Right forelimb (tissue), 1 donor: ENCODE measurements around the gene SEMA6D.

Source experiments
- DNase-seq: peaks from one replicate; pipeline ENCODE4 v3.0.0-alpha.2; 2018

The SEMA6D gene

DNA sequence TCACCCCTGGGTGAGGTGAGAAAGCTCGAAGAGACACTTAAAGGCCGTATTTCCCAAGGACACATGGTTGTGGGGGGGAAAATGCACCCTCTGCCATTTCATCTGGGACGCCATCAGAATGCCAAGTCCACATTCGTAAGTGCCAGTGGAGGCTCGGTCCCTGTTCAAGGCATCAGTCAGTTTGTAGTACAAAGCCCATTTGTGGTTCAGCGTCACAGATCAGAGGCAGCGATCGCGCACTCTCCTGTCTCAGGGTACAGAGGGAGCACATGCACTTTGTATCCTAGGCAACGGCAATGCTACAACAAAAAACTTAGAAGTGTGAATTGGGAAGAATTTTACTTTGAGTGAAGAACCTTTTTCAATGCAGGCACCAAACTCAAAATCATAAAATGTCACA lies 27.2 kb downstream of the SEMA6D start:
- no peak for DNase-seq

DNA sequence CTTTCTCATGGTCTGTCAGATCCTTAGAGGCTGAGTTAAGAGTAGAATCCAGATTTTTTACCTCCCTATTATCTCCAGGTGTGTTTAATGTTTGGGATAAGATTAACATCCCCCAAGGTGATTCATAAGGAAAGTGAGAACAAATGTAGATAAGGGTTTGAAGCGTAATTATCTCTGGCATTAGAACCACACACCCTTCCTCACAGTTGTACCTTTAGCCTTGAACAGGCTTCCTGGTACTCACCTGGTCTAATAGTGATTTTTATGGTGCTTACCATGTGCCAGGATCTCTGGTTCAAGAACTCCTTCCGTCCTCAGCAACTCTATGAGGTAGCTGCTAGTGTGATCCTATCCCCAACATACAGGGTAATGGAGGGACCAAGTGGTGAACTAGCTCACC lies 27.7 kb downstream of the SEMA6D start:
- DNase-seq: no peak

DNA sequence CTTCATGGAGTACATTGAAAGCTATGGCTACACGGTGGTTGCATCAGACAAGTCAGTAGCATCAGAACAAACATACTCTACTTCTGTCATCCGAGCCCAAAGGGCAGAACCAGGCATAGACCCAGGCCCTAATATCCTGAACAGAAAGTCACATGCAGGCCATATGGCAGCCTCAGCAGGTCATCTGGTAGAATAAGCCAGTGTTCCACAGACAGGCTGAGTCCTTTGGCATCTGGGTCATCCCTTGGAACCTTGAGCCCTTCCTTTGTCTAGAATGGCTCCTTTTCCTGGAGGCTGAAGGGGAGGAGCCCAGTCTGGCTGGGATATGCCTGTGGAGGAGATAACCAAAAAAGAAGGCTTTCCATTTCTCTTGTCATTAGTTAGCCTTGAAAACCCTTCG lies 29.2 kb downstream of the SEMA6D start:
- no peak for DNase-seq

DNA sequence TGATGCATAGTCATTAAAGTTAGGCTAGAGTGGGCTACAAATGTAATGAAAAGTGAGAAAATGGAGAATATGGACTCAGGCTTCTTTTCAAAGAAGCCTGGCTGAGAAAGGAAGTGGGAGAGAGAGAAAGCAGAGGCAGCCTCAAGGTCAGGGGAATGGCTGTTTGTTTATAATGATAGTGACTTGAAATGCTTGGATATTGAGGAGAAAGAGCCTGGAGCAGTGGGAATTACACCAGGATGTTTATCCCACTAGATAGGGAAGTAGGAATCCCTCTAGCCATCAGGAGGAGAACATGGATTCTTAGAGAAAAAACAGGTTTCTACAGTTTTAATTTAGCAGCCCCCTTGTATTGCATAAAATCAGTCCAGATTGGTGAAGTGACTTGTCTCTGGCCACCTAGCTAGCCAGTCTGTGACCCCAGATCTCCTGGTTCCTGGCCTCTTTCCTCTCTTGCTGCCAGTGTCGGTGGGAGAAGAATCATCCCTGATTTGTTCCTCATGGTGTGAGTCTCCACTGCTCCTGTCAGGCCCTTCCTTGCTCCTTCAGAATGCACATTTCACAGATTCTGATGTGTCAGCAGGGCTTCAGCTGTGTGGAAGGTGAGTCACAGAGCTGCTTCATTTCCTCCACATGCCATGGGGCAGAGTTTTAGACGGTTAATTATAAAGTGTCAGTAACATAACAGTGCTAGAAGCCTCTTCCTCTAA lies 32.9 kb downstream of the SEMA6D start:
- no peak for DNase-seq

DNA sequence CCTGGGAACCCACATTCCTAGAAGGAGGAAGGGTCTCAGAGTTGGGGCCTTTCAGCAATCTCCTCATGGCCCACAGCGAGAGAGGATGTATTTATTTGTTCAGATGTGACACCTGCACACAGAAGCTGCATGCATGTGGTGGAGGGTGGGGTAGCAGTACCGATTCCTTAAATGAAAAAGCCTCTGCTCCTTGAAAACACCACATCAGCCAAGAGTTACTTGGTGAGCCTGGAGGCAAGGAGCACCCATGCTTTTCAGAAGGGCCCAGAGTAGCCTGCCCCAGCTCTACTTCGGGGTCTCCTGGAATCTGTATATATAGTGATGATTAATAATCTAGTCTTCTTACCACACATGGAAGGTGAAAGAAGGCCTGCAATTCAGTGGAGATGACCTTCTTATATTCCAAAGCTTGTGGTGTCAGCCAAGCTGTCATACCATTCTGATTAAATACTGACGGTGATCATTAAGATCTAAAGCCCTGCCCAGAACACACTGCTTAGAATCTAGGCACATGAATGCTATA lies 33.5 kb downstream of the SEMA6D start:
- DNase-seq: no peak

DNA sequence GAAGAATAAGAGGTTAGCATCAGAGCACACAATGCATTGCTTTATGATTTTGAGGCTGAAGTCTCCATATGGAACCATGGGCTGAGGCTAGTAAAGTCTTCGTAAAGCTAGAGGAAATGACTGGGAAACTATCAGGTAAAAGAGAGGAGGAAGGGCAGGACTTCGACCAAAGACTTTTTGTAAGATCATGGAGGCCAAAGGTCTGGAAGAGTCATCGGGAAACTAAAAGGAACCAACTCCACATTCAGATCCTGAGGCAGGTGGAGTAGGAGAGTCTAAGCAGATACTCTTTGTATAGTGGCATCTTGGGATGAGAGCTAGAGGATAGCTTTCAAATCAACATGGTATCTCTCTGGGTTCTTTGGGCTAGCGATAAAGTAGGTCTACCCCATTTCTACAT lies 36.3 kb downstream of the SEMA6D start:
- DNase-seq: no peak

DNA sequence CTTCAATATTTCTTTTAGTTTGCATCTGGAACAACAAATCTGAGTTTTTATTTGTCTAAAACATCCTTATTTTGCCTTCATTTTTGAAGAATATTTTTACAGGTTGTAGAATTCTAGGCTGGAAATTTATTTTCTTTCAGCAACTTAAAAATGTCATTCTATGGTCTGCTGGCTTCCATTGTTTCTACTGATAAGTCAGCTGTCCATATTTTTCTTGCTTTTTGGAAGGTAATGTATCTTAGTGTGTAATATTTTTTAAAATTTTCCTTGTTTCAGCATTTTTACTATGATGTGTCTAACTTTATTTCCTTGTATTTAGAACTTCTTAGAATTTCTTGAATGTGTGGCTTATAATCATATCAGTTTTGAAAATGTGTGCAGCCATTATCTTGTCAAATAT lies 37.0 kb downstream of the SEMA6D start:
- DNase-seq: no peak

DNA sequence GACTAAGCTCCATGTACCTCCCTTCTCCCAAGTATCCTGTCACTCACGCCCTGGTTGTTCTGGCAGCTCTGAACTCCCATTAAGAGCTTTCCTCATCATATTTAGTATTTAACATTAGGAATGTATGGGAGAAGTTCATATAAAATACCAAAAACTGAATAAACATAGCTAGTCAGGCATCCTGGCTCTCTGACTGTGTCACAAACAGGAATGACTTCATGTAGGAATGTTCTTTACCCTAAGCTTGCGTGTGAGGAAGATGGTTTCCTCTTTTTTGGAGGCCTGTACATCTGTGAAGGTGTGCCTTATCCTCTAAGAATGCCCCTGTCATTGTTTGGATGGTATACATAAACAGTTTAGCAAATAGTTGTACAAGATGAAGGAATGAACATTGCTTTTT lies 38.6 kb downstream of the SEMA6D start:
- no peak for DNase-seq

DNA sequence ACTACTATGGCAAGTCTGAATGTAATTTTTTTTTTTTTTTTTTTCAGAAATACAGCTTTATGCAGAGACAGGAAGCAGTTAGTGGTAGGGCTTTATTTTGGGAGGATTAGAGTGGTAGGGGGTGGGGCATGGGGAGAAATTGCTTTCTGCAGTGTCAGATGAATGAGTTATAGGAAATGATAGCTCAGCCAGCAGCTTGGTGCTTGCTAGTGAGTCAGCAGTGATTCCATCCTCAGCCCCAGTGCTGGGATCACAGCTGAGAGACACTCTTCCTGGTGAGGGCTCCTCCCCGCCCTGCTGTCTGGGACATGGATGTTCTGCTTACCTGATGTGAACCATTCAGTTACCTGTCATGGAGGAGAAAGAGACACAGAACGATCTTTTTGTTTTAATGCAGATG lies 39.6 kb downstream of the SEMA6D start:
- DNase-seq: no peak

DNA sequence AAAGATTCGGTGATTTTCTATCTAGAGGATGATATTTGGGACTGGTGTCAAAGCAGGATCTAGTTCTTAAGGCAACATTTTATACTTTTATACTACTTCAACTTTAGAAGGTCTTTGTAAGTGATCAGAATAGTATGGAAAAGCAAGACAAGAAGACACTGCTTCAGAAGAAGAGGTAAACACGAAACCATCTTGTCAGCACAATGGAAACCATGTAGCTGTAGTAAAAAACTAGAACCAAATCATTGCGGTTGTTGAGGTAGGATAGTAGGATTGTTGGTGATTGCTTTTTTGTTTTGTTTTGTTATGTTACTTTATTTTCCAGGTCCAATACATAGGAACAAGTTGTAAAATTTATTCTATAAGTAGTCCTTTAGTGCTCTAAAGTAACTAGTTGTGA lies 40.0 kb downstream of the SEMA6D start:
- no peak for DNase-seq

DNA sequence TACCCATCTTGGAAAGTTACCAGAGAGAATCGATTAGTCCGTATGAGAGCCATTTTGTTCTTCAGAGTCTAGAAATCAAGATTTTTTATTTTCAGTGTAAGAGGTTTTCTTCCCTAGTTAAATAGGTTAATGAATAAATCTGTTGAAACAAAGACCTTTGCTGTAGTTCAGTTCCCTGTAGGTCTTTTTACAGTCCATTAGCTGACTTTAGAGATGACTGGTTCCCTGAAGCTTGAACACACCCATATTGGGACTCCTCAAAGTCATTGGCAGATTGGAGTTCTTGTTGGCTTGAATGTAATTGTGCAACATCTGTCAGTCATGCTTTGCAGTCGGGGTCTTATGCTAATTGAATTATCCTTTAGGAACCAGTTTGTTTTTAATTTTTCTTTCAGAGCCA lies 45.3 kb downstream of the SEMA6D start:
- no peak for DNase-seq

DNA sequence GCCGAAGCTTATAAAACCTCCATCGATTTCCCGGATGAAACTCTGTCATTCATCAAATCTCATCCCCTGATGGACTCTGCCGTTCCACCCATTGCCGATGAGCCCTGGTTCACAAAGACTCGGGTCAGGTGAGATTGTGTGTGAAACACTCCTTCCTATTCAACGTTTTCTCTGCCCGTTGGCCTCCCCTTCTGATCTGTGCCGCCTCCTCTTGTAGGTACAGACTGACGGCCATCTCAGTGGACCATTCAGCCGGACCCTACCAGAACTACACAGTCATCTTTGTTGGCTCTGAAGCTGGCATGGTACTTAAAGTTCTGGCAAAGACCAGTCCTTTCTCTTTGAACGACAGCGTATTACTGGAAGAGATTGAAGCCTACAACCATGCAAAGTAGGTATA lies 47.4 kb downstream of the SEMA6D start:
- DNase-seq: no peak

DNA sequence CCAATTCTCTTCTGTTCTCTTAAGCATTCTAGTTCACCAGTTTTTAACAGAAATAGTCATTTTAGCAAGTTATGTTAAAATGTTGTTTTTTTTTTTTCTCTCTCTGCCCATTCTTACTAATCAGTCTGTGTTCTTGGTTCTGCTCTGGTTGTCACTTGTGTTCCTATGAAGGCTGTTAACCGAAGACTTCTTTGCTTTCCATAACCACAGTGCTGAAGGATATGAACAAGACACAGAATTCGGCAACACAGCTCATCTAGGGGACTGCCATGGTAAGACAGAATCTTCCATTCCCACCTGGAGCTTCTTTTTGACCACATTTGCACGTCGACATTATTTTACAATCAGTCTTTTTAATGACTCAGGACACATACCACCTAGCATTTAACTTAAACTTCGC lies 49.1 kb downstream of the SEMA6D start:
- DNase-seq: no peak

DNA sequence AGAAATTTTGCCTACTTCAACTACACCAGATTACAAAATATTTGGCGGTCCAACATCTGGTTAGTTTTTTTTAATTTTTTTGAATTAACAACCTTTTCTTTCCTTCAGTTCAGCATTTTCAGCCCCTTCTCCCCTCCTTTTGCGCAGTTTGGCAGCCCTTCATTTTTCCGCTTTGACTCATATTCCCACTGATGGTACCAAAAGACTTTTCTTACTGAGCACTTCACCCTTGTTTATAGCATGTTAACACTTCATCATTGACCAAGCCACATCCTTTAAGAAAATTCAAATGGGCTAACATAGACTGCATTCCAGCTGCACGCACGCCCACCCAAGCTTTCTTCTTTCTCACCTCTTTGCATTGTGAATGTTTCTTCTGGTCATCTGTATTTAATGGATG lies 49.7 kb downstream of the SEMA6D start:
- DNase-seq: no peak

DNA sequence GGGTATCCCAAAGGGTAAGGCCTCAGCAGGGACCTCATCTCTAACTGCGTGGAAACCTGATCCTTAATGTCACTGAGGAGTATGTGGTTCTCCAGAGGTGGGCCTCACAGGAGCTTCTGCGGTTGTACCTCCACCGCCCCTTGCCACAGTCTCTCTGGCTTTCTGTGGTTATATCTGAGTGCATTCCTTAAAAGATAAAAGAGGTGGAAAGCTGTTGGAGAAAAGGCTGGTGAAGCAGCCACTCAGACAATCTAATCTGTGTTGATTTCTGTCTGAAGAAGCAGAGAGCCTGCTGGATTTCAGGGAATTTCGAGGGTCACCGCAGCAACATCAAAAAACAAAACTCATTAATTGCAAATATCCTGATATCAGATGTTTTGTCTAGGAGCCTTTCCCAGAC lies 51.4 kb downstream of the SEMA6D start:
- DNase-seq: no peak

DNA sequence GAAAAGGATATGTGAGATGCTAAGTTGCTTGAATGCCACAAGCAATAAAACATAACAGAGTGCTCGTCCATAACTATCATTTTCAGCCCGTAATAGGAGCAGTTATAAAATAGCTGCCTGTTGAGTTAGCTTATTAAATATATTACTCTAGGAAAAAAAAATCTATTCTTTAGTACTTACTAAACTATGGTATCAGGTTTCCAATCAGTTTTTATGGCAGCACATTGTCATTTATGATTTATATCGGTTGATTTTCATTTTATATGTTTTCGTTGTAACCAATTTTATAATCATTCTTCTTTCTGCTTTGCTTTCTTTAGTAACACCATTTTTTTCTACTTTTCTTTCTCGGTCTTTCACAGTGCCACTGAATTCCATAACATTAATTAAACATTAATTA lies 51.9 kb downstream of the SEMA6D start:
- no peak for DNase-seq

DNA sequence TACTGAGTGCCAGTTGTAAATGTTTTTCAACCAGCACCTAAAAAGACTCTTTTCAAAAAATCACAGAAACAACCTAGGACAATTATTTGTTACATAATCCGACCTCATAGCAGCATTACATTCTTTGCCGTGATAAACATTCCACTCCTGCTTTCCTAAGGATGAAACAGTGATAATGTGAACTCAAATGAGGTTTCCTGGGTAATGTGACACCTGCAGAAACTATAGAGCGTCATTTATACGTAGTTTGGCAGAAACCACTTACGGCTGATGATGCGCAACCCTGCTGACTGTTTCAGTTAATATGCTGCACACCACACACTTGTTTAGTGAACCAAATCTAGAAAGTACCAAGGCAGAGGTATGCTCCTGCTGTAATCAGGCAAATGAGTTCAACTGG lies 55.8 kb downstream of the SEMA6D start:
- no peak for DNase-seq

DNA sequence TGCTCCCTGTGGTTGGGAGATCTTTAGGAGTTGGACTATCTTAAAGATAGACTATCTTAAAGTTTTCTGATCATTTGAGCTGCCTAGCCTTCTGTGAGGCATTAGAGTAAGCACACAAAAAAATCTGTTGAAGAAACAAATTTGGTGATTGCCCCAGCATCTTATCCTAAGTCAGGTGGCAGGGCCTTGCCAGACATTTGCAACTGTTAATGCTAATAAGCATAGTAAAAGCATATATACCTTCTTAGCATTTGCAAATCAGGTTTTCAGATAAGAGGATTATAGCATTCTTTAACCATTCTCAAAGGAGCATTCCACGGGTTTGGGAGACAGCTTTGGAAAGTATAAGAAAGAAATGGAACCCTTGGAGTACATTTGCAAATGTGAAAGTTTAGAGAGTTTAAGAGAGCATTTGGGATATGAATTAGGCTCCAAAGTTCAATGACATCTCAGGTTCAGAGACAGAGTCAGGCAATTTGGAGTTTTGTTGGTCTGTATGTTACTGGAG lies 61.0 kb downstream of the SEMA6D start:
- DNase-seq: no peak

DNA sequence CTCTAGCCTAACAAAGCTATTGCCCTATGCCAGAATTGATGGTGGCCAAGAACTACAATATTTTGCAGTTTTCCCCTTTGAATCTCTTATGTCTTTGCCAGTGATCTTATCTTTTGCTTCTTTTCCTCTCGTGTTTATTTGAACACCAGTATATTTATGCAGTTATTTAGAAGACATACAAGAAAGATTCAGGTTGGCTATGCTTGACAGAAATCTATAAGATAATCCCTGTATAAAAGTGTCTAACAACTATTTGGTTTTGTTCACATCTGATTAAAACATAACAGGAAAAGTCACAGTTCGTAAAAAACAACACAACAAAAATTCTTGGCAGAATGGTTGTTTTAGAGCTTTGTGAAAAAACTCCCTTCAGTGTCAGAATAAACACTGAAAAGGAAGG lies 63.7 kb downstream of the SEMA6D start:
- no peak for DNase-seq

DNA sequence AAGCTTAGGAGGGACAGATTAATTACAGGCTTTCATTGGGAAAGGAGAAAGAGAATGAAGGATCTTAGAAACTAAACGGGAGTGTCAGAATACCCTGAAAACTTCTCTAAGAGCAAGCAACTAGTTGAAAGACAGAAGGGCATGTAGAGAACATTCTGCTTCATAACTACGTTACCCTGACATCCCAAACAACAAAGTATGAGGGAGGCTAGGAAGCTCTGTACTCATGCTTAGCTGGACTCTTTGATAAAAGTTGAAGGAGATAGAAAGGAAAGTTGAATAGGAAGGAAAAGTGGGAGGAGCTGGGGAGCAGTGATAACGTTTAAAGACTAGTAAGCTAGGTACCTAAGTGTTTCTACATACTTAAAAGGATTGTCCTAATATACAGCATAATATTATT lies 64.2 kb downstream of the SEMA6D start:
- no peak for DNase-seq

DNA sequence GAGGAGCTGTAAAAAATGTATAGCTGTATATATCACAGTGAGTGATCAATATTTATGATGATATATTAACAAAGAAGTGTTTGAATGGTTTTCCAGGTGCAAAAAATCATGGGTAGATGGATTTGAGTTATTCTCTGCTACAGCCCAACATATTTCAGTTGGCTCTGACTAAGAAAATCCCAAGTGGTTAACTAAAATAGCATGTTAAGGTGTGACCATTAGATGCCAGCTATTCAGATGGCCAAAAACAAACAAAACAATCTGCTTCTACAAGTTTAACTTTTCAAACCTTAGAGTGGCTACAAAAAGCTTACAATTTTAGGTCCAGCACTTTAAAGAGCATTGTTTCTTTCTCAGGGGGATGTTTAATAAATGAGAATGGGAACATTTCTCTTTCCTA lies 67.5 kb downstream of the SEMA6D start:
- no peak for DNase-seq

DNA sequence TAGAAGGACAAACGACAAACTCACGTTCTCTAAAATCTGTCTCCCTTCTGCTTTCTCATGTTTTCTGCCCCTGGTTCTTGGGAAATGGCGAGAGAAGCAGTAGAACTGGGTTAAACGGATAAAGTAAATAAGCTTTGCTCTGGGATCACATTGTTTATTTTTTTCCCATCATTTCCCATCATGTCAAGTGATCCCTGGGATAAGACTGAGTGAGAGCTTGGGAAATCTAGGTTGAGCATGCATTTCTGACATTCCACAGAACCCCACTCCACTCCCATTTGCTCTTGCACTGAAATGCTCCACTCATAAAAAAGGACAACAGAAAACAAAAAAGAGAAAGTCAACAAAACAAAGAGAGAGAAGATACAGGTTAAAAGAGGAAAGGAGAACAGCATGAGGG lies 69.1 kb downstream of the SEMA6D start:
- DNase-seq: no peak

DNA sequence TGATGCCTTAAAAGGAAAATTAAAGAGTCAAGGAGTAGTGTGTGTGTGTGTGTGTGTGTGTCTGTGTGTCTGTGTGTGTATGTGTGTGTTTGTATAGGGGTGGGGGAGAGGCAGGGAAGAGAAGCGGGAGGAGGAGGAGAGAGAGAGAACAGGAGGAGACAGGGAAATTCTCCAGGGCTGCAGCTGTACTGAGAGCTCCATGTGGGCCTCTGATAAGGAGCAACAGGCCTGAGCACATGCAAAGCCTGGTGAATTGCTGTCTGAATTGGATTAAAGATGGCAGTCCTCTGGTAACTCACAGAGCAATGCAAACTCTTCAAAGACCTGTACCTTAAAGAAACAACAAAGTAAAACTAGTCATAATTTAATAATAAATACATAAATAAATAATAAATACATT lies 70.6 kb downstream of the SEMA6D start:
- DNase-seq: no peak

DNA sequence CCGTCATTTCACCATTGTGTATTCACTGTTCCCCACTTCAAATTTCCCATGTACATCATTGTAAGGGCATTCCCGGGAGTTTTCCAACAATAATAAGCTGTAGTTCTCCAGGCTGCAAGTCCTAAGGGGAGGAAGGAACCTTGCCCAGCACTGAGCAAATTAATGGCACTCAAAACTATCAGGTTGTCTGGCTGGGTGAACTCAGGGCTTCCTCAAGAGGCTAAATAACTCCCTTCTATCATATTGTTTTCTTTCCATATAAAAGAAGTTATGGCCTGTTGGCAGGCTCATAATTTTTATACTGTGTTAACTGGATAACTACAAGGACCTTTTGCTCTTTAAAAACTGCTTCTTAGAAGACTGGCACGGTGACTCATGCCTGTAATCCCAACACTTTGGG lies 71.4 kb downstream of the SEMA6D start:
- DNase-seq: no peak

DNA sequence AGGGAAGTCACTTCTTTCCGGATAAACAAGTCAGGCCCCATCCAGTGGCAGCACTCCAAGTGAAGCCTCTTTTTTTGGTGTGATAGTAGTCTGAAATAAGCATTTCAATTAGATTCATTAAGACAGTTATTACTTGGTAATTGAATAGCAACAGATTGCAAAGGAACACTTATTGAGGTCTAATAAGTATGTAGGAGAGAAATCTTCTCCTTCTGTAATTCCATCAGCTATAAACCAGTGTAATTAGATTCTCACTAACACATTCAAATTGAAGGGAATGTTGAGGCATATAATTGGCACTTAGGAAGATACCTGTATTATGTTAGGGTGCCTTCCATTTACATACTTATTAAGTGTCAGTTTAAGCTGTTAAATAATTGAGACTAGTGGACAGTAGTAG lies 73.9 kb downstream of the SEMA6D start:
- DNase-seq: no peak
